HG03378 (cell line): ENCODE results near the gene BICD1.
A peak's percentile ranks its signal among the peaks of the same experiment; 100 is the strongest.

ENCODE experiments used
- ATAC-seq: cut with Tn5 transposase; IDR thresholded peaks from one replicate; pipeline ENCODE4 v1.9.1; 2021; ENCODE audit warnings: mild to moderate bottlenecking, moderate library complexity; ENCODE audit not compliant: unreplicated experiment

BICD1 gene

DNA sequence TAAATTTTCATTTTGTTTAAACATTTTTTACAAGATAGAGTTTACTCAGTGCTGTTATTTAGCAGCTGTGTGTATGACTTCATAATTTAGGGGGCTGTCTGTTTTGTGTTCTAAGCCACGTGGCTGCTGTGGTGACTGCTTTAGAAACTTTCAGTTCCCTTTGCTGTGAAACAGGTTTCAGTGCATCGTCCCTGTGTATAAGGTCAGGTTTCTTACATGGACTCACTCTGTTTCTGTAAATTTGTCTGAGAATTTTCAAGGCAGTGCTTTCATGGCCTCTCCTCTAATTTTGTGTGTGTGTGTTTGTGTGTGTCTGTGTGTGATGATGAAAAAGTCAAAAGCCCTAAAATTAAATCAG lies 32.4 kb downstream of the BICD1 start:
- peak; percentile 92 for ATAC-seq

GRCh38 chr12:32140877-32141276 lies 34.2 kb downstream of the BICD1 start:
- ATAC-seq: no peak

DNA sequence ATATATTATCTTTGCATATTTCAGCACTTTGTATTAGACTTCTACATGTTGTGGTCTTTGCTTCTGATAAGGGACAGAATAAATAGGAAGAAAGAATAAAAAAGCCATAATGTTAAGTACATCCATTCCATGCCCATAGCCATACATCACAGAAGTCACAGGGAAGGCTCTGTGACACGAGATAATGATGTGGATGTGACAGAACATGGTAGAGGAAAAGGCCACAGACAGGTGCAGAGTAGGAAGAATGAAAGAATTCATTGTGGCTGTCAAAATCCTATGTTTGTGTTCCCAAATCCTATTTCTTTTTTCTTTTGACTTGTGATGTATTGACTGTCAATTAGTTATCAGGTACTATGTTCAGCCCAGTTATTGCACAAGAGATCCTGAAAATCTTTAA lies 38.4 kb downstream of the BICD1 start:
- ATAC-seq: no peak

DNA sequence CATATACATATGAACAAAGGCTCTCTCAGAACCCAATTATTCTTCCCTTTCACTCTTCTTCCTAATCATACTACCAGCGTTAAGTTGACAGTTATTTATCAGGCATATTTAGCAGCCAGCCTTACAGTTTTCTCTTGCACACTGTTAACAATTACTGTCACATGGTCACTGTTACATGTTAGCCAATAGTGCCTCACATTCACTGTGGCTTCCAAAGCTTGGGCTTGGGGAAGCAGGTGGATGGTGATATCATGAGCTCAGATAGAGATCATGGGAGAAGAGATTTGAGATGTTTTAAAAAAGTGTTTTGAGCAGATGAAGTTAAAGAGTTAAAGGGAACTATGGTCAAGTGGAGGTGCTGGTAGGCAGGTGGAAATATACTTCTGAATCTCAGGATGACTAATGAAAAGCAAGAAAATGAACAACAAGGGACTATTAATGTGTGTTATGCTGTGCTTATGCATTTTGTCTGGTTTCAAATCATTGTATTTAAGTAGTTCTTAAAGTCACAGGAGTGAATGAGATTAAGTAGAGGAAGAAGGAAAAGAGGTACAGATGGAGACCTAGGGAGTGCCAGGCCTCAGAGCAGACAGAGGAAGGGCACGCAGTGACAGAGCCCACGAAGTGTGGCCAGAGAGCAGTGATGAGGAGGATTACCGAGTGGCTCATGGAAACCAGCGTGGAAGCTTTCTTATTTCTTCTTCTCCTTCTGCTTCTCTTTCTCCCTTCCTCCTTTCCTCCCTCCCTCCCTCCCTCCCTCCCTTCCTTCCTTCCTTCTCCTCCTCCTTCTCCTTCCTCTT lies 39.6 kb downstream of the BICD1 start:
- peak; percentile 83 for ATAC-seq

- no peak for ATAC-seq
These were observed 41.7 kb downstream of the BICD1 start for GRCh38 chr12:32148372-32148771.

DNA sequence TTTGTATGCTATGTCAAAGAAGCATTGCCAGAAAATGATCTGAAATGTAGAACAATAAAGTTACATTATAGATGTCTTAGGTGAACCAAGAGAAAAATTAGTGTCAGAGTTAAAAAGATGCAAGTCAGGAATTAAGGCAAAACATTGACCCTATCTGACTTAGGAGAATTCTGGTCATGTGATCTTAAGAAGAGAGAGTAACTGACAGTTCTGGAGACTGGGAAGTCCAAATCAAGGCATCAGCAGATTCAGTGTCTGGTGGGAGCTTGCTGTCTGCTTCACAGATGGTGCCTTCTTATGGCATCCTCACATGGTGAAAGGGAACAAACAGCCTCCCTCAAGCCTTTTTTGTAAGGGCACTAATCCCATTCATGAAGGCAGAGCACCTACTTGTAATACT lies 42.8 kb downstream of the BICD1 start:
- no peak for ATAC-seq

DNA sequence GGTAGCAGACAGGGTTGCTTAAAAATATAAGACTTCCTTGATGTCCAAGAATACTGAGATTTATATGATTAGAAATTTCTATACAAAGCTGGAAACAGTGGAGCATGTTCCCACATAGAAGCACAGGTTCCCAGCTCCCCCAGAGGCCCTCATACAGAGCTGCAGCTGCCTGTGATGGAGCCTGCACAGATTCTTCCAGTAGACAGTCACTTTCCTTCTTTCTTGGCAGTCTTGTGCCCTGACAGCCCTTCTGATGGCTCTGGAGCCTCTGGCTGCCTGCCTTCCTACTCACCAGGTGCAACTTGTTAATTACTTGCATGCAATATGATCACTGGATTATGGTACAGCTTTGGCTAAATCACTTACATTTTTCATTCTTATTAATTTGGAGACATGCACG lies 44.4 kb downstream of the BICD1 start:
- no peak for ATAC-seq

DNA sequence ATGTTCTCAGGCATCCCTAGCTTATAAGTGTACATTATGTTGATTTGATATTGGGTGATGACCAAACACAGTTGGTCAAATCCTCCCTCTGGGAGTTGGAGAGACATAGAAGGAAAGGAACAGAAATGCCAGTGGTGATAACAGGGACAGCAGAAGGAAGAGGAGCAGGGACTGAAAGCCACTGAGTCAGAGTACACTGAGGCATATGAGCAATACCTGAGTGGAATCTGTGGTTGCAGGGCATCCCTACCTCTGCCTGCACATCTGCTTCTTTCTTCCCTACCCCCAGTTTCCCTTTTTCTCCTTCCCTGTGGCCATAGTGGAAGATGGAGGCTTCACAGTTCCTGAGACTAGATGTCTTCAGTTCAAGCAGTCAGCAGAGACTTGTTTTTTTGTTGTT lies 44.9 kb downstream of the BICD1 start:
- ATAC-seq: no peak

- no peak for ATAC-seq
These were observed 48.4 kb downstream of the BICD1 start for GRCh38 chr12:32155041-32155440.

GRCh38 chr12:32155961-32156529 lies 49.4 kb downstream of the BICD1 start:
- ATAC-seq: no peak

DNA sequence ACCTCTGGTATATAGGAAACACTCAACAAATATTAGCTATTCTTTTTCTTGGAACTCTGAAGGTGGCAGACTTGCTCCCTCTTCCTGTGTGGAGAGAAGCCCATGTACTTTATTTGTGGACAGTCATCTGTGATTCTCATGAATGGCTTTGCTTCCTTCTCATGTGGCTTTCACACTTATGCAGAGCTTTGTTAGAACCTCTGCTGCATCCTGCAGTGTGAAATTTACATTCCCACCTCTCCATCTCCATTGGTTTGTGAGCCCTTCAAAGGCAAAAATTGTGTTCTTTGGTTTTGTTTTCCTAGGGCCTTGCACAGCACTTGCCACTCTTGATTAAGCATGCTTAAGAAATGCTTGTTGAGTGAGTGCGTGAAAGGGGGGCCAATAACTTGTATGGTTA lies 51.9 kb downstream of the BICD1 start:
- no peak for ATAC-seq

DNA sequence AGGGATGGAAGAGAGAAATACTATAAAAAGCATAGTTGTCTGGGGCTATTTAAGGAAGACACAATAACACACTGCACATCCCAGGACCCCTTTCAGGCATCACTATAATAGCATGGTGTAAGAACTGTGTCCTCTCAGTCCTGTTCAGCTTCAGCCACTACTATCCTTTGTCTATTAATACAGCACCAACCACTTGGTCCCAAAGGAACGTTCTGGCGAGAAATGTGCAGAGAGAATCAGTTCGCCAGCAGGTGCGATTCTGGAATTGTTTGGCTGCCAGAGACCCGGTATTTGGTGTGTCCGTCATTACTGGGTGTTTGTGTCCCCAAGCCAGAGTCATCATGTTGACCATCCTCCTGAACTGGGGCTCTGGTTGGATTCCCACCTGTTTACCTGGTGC lies 52.7 kb downstream of the BICD1 start:
- ATAC-seq: no peak

GRCh38 chr12:32159925-32160324 lies 53.3 kb downstream of the BICD1 start:
- ATAC-seq: no peak

- ATAC-seq: no peak
These were observed 54.4 kb downstream of the BICD1 start for GRCh38 chr12:32161058-32161457.

- no peak for ATAC-seq
These were observed 56.9 kb downstream of the BICD1 start for GRCh38 chr12:32163596-32163995.

DNA sequence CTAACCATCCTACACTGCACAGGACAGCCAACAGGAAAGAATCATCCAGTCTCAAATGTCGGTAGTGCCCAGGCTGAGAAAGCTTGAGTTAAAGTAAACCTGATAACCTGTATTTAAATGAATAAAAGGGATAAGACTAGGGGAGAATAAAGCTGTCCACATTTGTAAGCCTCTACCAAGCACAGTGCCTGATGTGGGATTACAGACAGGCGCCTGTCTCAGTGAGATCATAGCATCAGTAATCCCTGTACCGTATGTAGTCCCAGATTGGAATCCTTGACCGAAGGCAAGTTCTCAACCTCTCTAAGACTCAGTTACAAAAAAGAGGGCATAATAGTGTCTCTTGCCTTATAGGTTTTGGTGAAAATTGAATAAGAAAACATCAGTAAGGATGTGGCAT lies 59.9 kb downstream of the BICD1 start:
- ATAC-seq: no peak

GRCh38 chr12:32170437-32170998 lies 63.9 kb downstream of the BICD1 start:
- no peak for ATAC-seq

GRCh38 chr12:32171211-32171610 lies 64.6 kb downstream of the BICD1 start:
- ATAC-seq: no peak

- ATAC-seq: no peak
These were observed 70.0 kb downstream of the BICD1 start for GRCh38 chr12:32176606-32177005.

- ATAC-seq: no peak
These were observed 71.8 kb downstream of the BICD1 start for GRCh38 chr12:32178341-32179010.

GRCh38 chr12:32179011-32179395 lies 72.4 kb downstream of the BICD1 start:
- no peak for ATAC-seq
